Stimulated activated CD4-positive, alpha-beta T cell treated with anti-CD3 and anti-CD28 coated beads, Interleukin-1b, Interleukin-23, amount 100 ng/mL, for 24 hours (primary cell): Measurements from ENCODE around the gene ADAMTS4.

Experiments
- DNase-seq, 4 experiments: peaks; one replicate each; pipeline ENCODE4 v3.0.0-alpha.2; 2020; ENCODE audit warnings: low read depth in 4 of 4, low spot score in 1 of 4

ADAMTS4 gene

GRCh38 chr1:161222175-161223019 is 23.5 kb upstream of the ADAMTS4 start:
- DNase-seq: no peak

GRCh38 chr1:161220002-161220401 is 21.1 kb upstream of the ADAMTS4 start:
- no peak for DNase-seq

GRCh38 chr1:161219078-161219892 is 20.4 kb upstream of the ADAMTS4 start:
- DNase-seq: no peak

GRCh38 chr1:161218301-161219077 is 19.6 kb upstream of the ADAMTS4 start:
- no peak for DNase-seq

- no peak for DNase-seq
These were observed 19.0 kb upstream of the ADAMTS4 start for GRCh38 chr1:161217831-161218230.

- DNase-seq: no peak
These were observed 18.3 kb upstream of the ADAMTS4 start for GRCh38 chr1:161216945-161217712.

- no peak for DNase-seq
These were observed 16.2 kb upstream of the ADAMTS4 start, which contains the start of gene FCER1G for GRCh38 chr1:161215076-161215475. TSS of gene FCER1G (plus strand) at chr1:161215295. CDS start at chr1:161215322, 27 bp downstream.

- no peak for DNase-seq
These were observed 15.5 kb upstream of the ADAMTS4 start for GRCh38 chr1:161214369-161214768.

GRCh38 chr1:161209790-161210409 is 11.0 kb upstream of the ADAMTS4 start:
- DNase-seq: peak in 3 of 4 experiments; percentile 29 to 54 (median 48)

- no peak for DNase-seq
These were observed 8.3 kb upstream of the ADAMTS4 start for GRCh38 chr1:161207173-161207572.

- DNase-seq: no peak
These were observed 7.7 kb upstream of the ADAMTS4 start for GRCh38 chr1:161206411-161207140.

- DNase-seq: peak; percentile 79 to 91 (median 86)
These were observed 3.2 kb upstream of the ADAMTS4 start, which contains the start of gene NDUFS2 for GRCh38 chr1:161201836-161202712. TSS of gene NDUFS2 (plus strand) at chr1:161202367. CDS start at chr1:161202386, 19 bp downstream.

GRCh38 chr1:161200992-161201835 is 2.4 kb upstream of the ADAMTS4 start:
- no peak for DNase-seq

GRCh38 chr1:161200421-161200991 is 1.7 kb upstream of the ADAMTS4 start:
- no peak for DNase-seq

GRCh38 chr1:161199506-161200139 is 769 bp upstream of the ADAMTS4 start:
- DNase-seq: no peak

GRCh38 chr1:161198194-161198896 is 509 bp downstream of the ADAMTS4 start:
- no peak for DNase-seq
